ENCODE data around the gene PODXL. TPM values are rescaled to one million over a fixed set of nuclear protein-coding genes. Genes with fewer than 3 reads are reported as not detected.

Gene PODXL
- total RNA-seq, 1 donor from 2014 or later, result 349 TPM

DNA sequence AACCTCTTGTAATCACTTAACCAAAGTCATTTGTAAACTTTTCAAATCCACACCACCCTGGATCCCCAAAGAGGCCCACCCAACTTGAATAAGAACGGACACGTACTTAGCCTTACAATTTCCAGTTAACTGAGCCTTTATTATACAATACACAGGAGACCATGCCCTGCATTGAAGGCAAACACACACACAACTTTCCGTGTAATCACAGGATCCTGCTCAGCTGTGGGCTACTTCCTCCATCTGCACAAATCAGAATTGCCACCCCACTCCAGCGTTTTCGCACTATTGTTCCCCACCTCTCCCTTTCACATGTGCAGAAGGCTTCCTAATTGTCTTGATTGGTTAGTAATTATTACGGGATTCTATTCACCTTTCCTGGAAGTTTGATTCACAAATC, 12.1 kb upstream of the PODXL start:
- DNase-seq (ENCODE audit: extremely low read depth, low read depth, low spot score), result no peak

- DNase-seq (ENCODE audit: extremely low read depth, low read depth, low spot score), result no peak
These were observed 8.2 kb upstream of the PODXL start for GRCh38 chr7:131564640-131565039.

GRCh38 chr7:131563918-131564317, 7.5 kb upstream of the PODXL start:
- no peak for DNase-seq (ENCODE audit: extremely low read depth, low read depth, low spot score)

- no peak for DNase-seq (ENCODE audit: extremely low read depth, low read depth, low spot score)
These were observed 6.5 kb upstream of the PODXL start for GRCh38 chr7:131562941-131563340.

DNA sequence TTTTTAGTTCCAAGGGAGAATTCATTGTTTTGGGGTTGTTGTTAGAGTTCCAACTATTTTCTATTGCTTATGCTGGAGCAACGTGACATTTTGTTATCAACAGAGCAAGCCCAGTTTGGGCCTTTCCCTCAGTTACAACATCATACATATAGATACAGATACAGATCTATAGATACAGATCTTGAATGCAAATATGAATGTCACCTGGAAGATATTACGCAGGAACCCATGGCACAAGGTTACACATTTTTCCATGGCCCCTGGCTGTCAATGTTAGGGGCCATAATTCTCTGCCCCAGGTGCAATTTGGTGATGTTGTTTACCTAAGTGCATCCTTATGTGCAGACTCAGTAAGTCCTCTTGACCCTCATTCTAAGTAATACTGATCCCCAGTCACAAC, 3.6 kb upstream of the PODXL start:
- no peak for DNase-seq (ENCODE audit: extremely low read depth, low read depth, low spot score)

GRCh38 chr7:131557652-131558385, 1.4 kb upstream of the PODXL start:
- DNase-seq (ENCODE audit: extremely low read depth, low read depth, low spot score), result no peak

GRCh38 chr7:131556909-131557651, 652 bp upstream of the PODXL start:
- DNase-seq (ENCODE audit: extremely low read depth, low read depth, low spot score), result no peak

- no peak for DNase-seq (ENCODE audit: extremely low read depth, low read depth, low spot score)
These were observed 826 bp downstream of the PODXL start for GRCh38 chr7:131555552-131556052.

DNA sequence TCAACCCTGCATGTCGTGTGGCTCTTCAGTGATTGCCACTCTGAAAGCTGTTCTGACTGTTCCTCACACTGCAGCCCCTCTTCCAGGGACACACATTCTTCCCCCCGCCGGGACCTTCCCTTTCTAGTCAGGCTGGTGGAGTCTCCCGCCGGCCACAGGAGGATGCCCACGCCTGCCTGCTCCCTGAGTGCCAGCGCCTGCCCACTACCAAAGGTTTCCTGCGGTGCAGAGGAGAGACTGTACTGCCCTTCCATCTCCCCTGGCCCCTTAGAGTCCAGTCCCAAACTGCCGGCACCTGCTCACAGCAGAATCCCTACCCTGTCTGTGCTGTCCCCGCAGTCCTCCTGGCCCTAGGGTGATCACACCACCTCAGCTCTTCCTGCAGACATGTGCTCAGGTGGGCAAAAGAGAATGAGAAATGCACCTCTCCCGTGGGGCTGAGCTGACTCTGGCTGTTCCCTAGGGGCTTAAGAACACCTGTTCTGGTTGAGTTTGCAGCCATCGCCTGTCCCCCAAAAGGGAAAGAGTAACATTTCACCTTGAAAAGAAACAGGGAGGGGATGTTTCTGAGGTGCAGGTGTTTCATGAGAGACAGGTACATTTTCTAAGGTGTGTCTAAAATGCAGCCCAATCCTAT, 1.4 kb downstream of the PODXL start:
- DNase-seq (ENCODE audit: extremely low read depth, low read depth, low spot score), result no peak

DNA sequence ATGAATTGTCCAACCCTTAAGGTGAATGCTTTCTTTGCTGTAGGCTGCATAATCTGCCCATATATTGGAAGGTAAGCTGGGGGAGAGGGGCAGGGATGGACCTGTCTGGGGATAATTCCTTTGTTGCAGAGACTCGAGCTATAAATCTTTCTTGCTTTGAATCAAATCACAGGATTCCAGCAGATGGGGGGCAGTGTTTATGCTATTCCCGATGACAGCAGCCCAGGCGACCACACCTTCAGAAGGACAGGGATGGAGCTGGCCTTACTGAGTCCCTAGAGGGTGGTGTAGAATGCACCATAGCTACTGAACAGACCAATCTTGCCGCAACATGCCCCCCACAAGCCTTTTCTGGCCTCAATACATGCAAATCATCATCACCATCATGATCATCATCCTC, 2.5 kb downstream of the PODXL start:
- DNase-seq (ENCODE audit: extremely low read depth, low read depth, low spot score), result no peak

DNA sequence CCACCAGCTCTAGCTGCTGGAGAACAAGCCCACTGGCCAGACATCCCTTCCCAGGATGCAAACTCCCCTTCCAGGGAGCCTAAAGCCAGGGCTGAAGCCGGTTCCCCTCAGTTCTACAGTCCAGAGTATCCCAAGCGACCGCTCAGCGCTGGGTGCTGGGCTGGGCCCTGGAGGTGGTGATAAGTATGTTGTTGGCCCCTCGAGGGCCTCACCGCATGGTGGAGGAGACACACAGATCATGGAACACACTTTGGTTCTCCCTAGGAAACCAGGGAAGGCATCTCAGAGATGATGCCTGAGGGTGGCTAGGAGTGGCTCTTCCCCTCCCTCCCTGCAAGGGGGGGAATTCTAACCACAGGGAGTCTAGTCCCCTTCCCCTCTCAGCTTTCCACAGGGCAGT, 4.4 kb downstream of the PODXL start:
- DNase-seq (ENCODE audit: extremely low read depth, low read depth, low spot score), result no peak

GRCh38 chr7:131550846-131551245, 5.6 kb downstream of the PODXL start:
- no peak for DNase-seq (ENCODE audit: extremely low read depth, low read depth, low spot score)

DNA sequence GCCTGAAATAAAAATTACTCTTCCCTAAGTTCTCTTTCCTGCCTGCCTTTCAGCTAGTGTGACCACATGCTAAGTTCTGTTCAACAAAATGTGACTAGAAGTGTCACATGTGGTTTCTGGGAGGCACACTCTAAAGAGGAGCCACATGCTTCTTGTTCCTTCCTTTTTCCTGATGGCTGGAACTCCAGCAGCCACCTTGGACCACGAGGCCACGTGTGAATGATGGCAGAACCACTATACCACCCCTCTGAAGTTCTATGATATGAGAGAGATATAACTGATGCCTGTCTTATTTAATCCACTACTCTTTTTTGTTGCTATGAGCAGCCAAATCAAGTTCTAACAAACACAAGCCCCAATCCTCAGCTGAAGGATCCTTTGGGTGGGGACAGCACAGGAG, 8.1 kb downstream of the PODXL start:
- DNase-seq (ENCODE audit: extremely low read depth, low read depth, low spot score), result no peak

GRCh38 chr7:131547589-131547988, 8.8 kb downstream of the PODXL start:
- DNase-seq (ENCODE audit: extremely low read depth, low read depth, low spot score), result no peak

GRCh38 chr7:131546583-131547141, 9.8 kb downstream of the PODXL start:
- no peak for DNase-seq (ENCODE audit: extremely low read depth, low read depth, low spot score)

DNA sequence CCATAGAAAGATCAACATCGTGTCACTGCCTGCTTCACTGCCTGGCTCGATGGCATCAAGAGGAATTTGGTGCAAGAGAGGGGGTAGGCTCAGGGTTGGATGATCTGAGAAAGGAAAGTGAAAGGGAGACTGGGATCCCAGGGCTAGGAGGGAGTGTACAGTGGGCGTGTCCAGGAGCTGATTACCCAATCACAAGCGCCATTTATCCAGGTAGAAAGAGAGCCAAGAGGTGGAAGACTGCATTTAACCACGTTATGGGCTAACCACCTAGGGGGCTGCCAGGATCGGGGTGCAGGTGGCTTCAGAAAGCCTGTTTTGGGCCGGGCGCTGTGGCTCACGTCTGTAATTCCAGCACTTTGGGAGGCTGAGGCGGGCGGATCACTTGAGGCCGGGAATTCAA, 10.3 kb downstream of the PODXL start:
- no peak for DNase-seq (ENCODE audit: extremely low read depth, low read depth, low spot score)

DNA sequence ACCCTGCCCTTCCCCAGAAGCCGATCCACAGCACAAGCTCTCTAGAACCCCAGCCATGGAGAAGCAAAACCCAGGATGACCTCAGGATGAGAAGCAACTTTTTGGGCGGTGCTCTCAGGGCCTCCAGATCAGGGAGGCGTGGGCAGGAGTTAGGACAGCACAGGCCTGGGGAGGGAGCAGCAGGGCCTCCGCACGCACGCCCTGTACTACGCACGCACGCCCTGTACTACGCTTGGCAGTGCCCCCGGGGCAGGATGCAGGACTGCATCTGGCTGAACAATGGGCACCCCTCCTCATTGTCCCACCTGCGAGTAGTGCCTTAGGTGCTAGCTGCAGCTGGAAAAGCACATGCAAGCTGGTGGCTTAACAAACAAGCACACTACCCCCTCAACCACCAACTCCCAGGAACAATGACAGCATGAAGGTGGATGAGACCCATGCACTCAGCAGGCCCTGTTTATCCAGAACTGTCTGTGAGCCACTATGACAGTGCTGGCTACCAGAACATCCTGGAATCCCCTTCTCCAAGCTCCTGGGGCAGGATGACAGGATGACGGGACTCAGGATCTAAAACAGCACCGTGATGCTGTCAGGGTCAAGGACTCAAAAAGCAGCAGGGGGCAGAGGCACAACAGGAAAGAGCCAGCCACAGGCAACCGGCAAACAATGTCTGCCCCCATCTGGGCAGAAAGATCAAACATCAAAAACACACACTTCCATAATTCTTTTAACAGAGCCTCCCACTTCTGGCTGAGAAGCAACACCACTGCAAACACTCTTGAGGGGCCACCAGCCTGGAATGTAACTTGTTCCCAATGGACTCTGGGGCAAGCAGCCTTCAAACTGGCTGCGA, 11.8 kb downstream of the PODXL start:
- no peak for DNase-seq (ENCODE audit: extremely low read depth, low read depth, low spot score)

DNA sequence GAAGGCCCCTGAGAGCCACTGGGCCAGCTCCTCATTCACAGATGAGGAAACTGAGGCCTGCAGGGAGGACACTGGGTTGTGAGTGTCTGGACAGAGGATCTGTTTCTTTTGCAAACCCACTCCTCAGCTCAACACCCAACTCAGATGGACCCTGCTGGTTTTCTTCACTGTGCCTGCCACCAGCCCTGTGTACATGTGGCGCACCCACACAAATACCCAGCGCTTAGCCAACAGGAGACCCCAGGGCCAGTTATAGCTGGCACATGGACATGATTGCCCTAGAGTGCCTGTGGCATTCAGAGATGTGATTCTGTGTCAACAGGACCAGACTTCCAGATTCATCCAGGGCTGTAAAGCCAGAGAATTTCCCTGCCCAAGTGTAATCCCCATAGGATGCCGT, 12.4 kb downstream of the PODXL start:
- no peak for DNase-seq (ENCODE audit: extremely low read depth, low read depth, low spot score)

DNA sequence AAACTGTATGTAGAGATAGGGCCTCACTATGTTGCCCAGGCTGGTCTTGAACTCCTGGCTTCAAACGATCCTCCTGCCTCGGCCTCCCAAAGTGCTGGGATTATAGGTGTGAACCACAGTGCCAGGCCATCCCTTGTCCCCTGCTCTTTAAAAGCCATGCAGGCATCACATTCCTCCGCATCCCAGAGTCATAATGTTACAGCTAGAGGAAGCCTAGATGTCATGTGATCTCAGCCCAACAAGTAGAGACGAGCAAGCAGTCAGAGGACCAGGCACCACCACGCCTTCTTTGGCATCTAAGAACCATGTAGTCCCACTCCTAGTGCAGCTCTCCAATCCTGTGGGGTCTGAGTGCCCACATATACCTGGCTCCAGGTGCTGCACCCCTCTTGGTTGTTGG, 13.1 kb downstream of the PODXL start:
- no peak for DNase-seq (ENCODE audit: extremely low read depth, low read depth, low spot score)

- no peak for DNase-seq (ENCODE audit: extremely low read depth, low read depth, low spot score)
These were observed 15.8 kb downstream of the PODXL start for GRCh38 chr7:131540491-131541162.

All from glomerular endothelial cell (primary cell).